SK-N-SH (cell line): ENCODE results near the gene TRIM71. TPM values are rescaled to one million over a fixed set of nuclear protein-coding genes. Genes with fewer than 3 reads are reported as not detected.

Source experiments
- CTCF ChIA-PET: fragments of 300-600, 350-600 bp; formaldehyde crosslinking; extraction: SDS; loops from one replicate; lab custom pipeline; 2021; lab: Yijun Ruan, JAX
- POLR2A ChIA-PET: fragments of 350-600 bp; sonication (Branson Sonifier 250); formaldehyde crosslinking; extraction: SDS; loops from one replicate; lab custom pipeline; 2020; ENCODE audit warnings: antibody characterized with exemption, inconsistent platforms; lab: Yijun Ruan, JAX
- DNase-seq: peaks from one replicate; pipeline ENCODE4 v3.0.0; 2012
- H2AFZ ChIP-seq: fragments of 200-600 bp; sonication (generic); 2 replicates; pipeline ENCODE4 v1.8.1; 2016; ENCODE audit warnings: antibody characterized with exemption, mild to moderate bottlenecking, low read depth
- H3F3A ChIP-seq: fragments of 200-600 bp; sonication (generic); replicated peaks from 2 replicates; pipeline ENCODE3; 2016; ENCODE audit warnings: antibody characterized with exemption, mild to moderate bottlenecking; ENCODE audit not compliant: insufficient read depth
- H3K27ac ChIP-seq, 2 experiments: fragments of 200-500 bp in 1 of 2; fragments of 200-600 bp in 1 of 2; sonication (Bioruptor generic) in 1 of 2; sonication (generic), shearing (Covaris generic) in 1 of 2; 2 replicates each; pipeline versions ENCODE4 v1.5.1 to v1.6.1; 2014 to 2016; ENCODE audit warnings: low read depth in 2 of 2, inconsistent platforms in 1 of 2, low read length in 1 of 2, mild to moderate bottlenecking in 1 of 2, mixed read lengths in 1 of 2
- H3K27me3 ChIP-seq: fragments of 200-600 bp; sonication (generic), shearing (Covaris generic); 2 replicates; pipeline ENCODE4 v1.6.1; 2016; ENCODE audit warnings: mixed run types; ENCODE audit not compliant: insufficient read depth
- H3K36me3 ChIP-seq, 2 experiments: fragments of 200-500 bp in 1 of 2; fragments of 200-600 bp in 1 of 2; sonication (Bioruptor generic) in 1 of 2; sonication (generic) in 1 of 2; replicated peaks in 1 of 2; 2 replicates each; pipeline versions ENCODE3 to v1.5.1; 2014 to 2016; ENCODE audit warnings: low read length in 1 of 2, mild to moderate bottlenecking in 1 of 2; ENCODE audit not compliant: insufficient read depth in 2 of 2, control insufficient read depth in 1 of 2
- H3K4me1 ChIP-seq, 2 experiments: fragments of 200-500 bp in 1 of 2; fragments of 200-600 bp in 1 of 2; sonication (Bioruptor generic) in 1 of 2; sonication (generic), shearing (Covaris generic) in 1 of 2; 2 replicates each; pipeline versions ENCODE4 v1.5.1 to v1.6.1; 2014 to 2016; ENCODE audit warnings: low read depth in 1 of 2, low read length in 1 of 2, mixed run types in 1 of 2; ENCODE audit not compliant: insufficient read depth in 2 of 2, control insufficient read depth in 1 of 2
- H3K4me2 ChIP-seq: fragments of 200-600 bp; sonication (generic), shearing (Covaris generic); 2 replicates; pipeline ENCODE4 v1.6.1; 2017; ENCODE audit warnings: mixed run types
- H3K4me3 ChIP-seq, 2 experiments: fragments of 200-500 bp in 1 of 2; fragments of 200-600 bp in 1 of 2; sonication (Bioruptor generic) in 1 of 2; sonication (generic), shearing (Covaris generic) in 1 of 2; 2 replicates each; pipeline versions ENCODE4 v1.5.1 to v1.8.1; 2014 to 2016; ENCODE audit warnings: low read depth in 2 of 2, inconsistent platforms in 1 of 2, low read length in 1 of 2, mild to moderate bottlenecking in 1 of 2, mixed read lengths in 1 of 2, moderate library complexity in 1 of 2
- H3K79me2 ChIP-seq: fragments of 200-600 bp; sonication (generic); 2 replicates; pipeline ENCODE4 v1.8.1; 2017; ENCODE audit warnings: mild to moderate bottlenecking; ENCODE audit not compliant: insufficient read depth
- H3K9ac ChIP-seq: fragments of 200-600 bp; sonication (generic); 2 replicates; pipeline ENCODE4 v1.6.1; 2017; ENCODE audit warnings: mixed run types
- H3K9me2 ChIP-seq: fragments of 200-600 bp; sonication (generic); 2 replicates; pipeline ENCODE4 v1.6.1; 2017; ENCODE audit warnings: mixed run types
- H3K9me3 ChIP-seq: fragments of 200-600 bp; sonication (generic); 2 replicates; pipeline ENCODE4 v1.6.1; 2017; ENCODE audit warnings: mixed run types, mild to moderate bottlenecking, moderate library complexity
- H4K20me1 ChIP-seq: fragments of 200-600 bp; sonication (generic); 2 replicates; pipeline ENCODE4 v1.6.1; 2017; ENCODE audit warnings: mild to moderate bottlenecking, mixed run types; ENCODE audit not compliant: insufficient read depth
- CTCF ChIP-seq: fragments of 200-600 bp; sonication (generic); IDR thresholded peaks from 2 replicates; pipeline ENCODE4 v1.6.1; 2017; ENCODE audit warnings: antibody characterized with exemption, mild to moderate bottlenecking, moderate library complexity
- FOXJ3 ChIP-seq: sonication (generic); formaldehyde crosslinking; IDR thresholded peaks from 2 replicates; pipeline ENCODE4 v1.5.1; 2020; ENCODE audit warnings: mild to moderate bottlenecking, missing genetic modification reagents
- GABPA ChIP-seq: IDR thresholded peaks from 2 replicates; pipeline ENCODE4 v1.4.0; 2012; ENCODE audit warnings: low read depth, mild to moderate bottlenecking
- JUND ChIP-seq: IDR thresholded peaks from 2 replicates; pipeline ENCODE4 v1.4.0; 2012
- MAX ChIP-seq: IDR thresholded peaks from 2 replicates; pipeline ENCODE4 v1.4.0; 2012; ENCODE audit warnings: low read depth
- REST ChIP-seq: IDR thresholded peaks from 2 replicates; pipeline ENCODE4 v1.6.1; 2012; ENCODE audit warnings: mild to moderate bottlenecking, low read depth, low read length, moderate library complexity
- RFX5 ChIP-seq: IDR thresholded peaks from 2 replicates; pipeline ENCODE4 v1.6.1; 2012; ENCODE audit warnings: mild to moderate bottlenecking, improper control_type of control experiment, low read length
- SIN3A ChIP-seq: IDR thresholded peaks from 2 replicates; pipeline ENCODE4 v1.6.1; 2012; ENCODE audit warnings: low read depth, mild to moderate bottlenecking, low read length, moderate library complexity, borderline replicate concordance
- SMC3 ChIP-seq: IDR thresholded peaks from 2 replicates; pipeline ENCODE4 v1.6.1; 2012; ENCODE audit warnings: low read depth, low read length, improper control_type of control experiment
- TAF1 ChIP-seq: IDR thresholded peaks from 2 replicates; pipeline ENCODE4 v1.6.1; 2012; ENCODE audit warnings: low read depth, mild to moderate bottlenecking, low read length, moderate library complexity, borderline replicate concordance
- USF1 ChIP-seq: IDR thresholded peaks from 2 replicates; pipeline ENCODE4 v1.4.0; 2012; ENCODE audit warnings: low read depth, borderline replicate concordance
- YY1 ChIP-seq: IDR thresholded peaks from 2 replicates; pipeline ENCODE4 v1.4.0; 2012; ENCODE audit warnings: low read depth, mild to moderate bottlenecking
- WGBS: methylation state at CpG from one replicate; pipeline ENCODE4 v1.1.6; 2017; ENCODE audit warnings: low lambda C conversion rate; 5-methylcytosine and 5-hydroxymethylcytosine counted together
- polyA plus RNA-seq, 3 experiments: library from polyadenylated mRNA; depleted of rRNA; stranded (reverse); fragments of >200 nt; gene quantifications; 2 replicates each; pipeline ENCODE4 v1.2.3, GENCODE V29; 2012

Gene TRIM71
- polyA plus RNA-seq, 1 of the 3 experiments (the other 2 are of a cell fraction): not detected

GRCh38 chr3:32876920-32877319, 59.1 kb downstream of the TRIM71 start (continued):
- TF ChIP-seq CTCF: no peak
- no peak for TF ChIP-seq SIN3A
- no peak for TF ChIP-seq USF1
- no peak for TF ChIP-seq SMC3
- TF ChIP-seq YY1: no peak

- H3K9ac ChIP-seq: no peak overlapping the region
- H3K27me3 ChIP-seq: no peaks in the 10 kb centered on the region
- no peaks in the 10 kb centered on the region for H4K20me1 ChIP-seq
- TF ChIP-seq YY1 (no peak), TAF1 (no peak), FOXJ3 (CRISPR knock-in tag) (no peak), REST (no peak), JUND (no peak), SIN3A (no peak), MAX (no peak), RFX5 (no peak), GABPA (no peak), SMC3 (no peak)
- WGBS: 89% methylated on average over 2 of the region's 2 CpGs
- POLR2A ChIA-PET: interaction anchor here (0.6 kb wide), 1 partner anchor 63 kb away, joined by 5 read pairs; no protein-coding TSS in a partner anchor
- no peak for DNase-seq
- H3K36me3 ChIP-seq: no peaks in the 10 kb centered on the region
- no peaks in the 10 kb centered on the region for H3K79me2 ChIP-seq
- no peaks in the 10 kb centered on the region for H3K9me3 ChIP-seq
- CTCF ChIA-PET: interaction anchor here (0.8 kb wide), 1 partner anchor 70 kb away, joined by 3 read pairs; no protein-coding TSS in a partner anchor
- H3K27ac ChIP-seq: no peak overlapping the region
- H2AFZ ChIP-seq: no peak overlapping the region
- H3K4me2 ChIP-seq: no peak overlapping the region
- H3K4me3 ChIP-seq: no peak overlapping the region
- H3K4me1 ChIP-seq: no peaks in the 10 kb centered on the region
- H3K9me2 ChIP-seq: no peaks in the 10 kb centered on the region
- H3F3A ChIP-seq: no peaks in the 10 kb centered on the region
These were observed 59.8 kb downstream of the TRIM71 start for GRCh38 chr3:32877598-32877997.
